ENCODE data around the gene DUSP12.

- no peak for TF ChIP-seq GATA2 (IDR thresholded peaks at IDR 0.05; ENCODE audit: low read depth, low read length)
- no peak for TF ChIP-seq GATA3 (IDR thresholded peaks at IDR 0.05; ENCODE audit: low read depth, low read length)
These were observed 50.2 kb downstream of the DUSP12 start for GRCh38 chr1:161799792-161800191.

All from SH-SY5Y (cell line).